CD4-positive, alpha-beta memory T cell (primary cell): ENCODE results near the gene REC114. TPM values are rescaled to one million over a fixed set of nuclear protein-coding genes. Genes with fewer than 3 reads are reported as not detected.
A peak's percentile ranks its signal among the peaks of the same experiment; 100 is the strongest.

ENCODE experiments used
- CTCF ChIA-PET: fragments of 350-600 bp; sonication (Branson Sonifier 250); formaldehyde crosslinking; loops from one replicate; lab custom pipeline; 2021; ENCODE audit warnings: inconsistent platforms; ENCODE audit not compliant: partially characterized antibody; lab: Charles Lee
- POLR2A ChIA-PET: fragments of 350-600 bp; sonication (Branson Sonifier 250); formaldehyde crosslinking; loops from one replicate; lab custom pipeline; 2021; ENCODE audit not compliant: partially characterized antibody; lab: Charles Lee
- DNase-seq, 5 donors: peaks; one replicate each; pipeline versions ENCODE4 v3.0.0 to v3.0.0-alpha.2; 2020 to 2022; ENCODE audit warnings: mixed read lengths in 1 of 5
- H3K27ac ChIP-seq: one replicate; pipeline ENCODE4 v1.7.0; 2013; ENCODE audit warnings: low read depth, low read length
- H3K27me3 ChIP-seq: 2 replicates; pipeline ENCODE4 v1.7.0; 2013; ENCODE audit warnings: mild to moderate bottlenecking, low read length, moderate library complexity; ENCODE audit not compliant: insufficient read depth
- H3K36me3 ChIP-seq: 2 replicates; pipeline ENCODE4 v1.7.0; 2013; ENCODE audit warnings: mild to moderate bottlenecking, low read length, moderate library complexity; ENCODE audit not compliant: insufficient read depth
- H3K4me1 ChIP-seq: 2 replicates; pipeline ENCODE4 v1.7.0; 2013; ENCODE audit warnings: mild to moderate bottlenecking, low read length, moderate library complexity; ENCODE audit not compliant: insufficient read depth
- H3K4me3 ChIP-seq, 2 donors: one replicate each; pipeline ENCODE4 v1.7.0; 2013; ENCODE audit warnings: low read length in 2 of 2, mild to moderate bottlenecking in 1 of 2
- H3K9me3 ChIP-seq, 2 donors: one replicate each; pipeline ENCODE4 v1.7.0; 2013; ENCODE audit warnings: low read length in 2 of 2, control low read depth in 1 of 2; ENCODE audit not compliant: control insufficient read depth in 1 of 2
- H3K27ac Mint-ChIP-seq, 7 donors: one replicate each; pipeline ENCODE4 v1.8.0; 2020 to 2021; ENCODE audit warnings: mixed read lengths in 7 of 7, mild to moderate bottlenecking in 6 of 7, inconsistent platforms in 3 of 7, moderate library complexity in 3 of 7
- H3K27me3 Mint-ChIP-seq, 2 donors: one replicate each; pipeline ENCODE4 v1.8.0; 2020 to 2021; ENCODE audit warnings: mixed read lengths in 2 of 2
- H3K36me3 Mint-ChIP-seq, 2 donors: one replicate each; pipeline ENCODE4 v1.8.0; 2020 to 2021; ENCODE audit warnings: mixed read lengths in 2 of 2, inconsistent platforms in 1 of 2, mild to moderate bottlenecking in 1 of 2
- H3K4me1 Mint-ChIP-seq, 4 donors: one replicate each; pipeline ENCODE4 v1.8.0; 2020 to 2021; ENCODE audit warnings: mixed read lengths in 4 of 4, mild to moderate bottlenecking in 1 of 4
- H3K4me3 Mint-ChIP-seq, 8 donors: one replicate each; pipeline ENCODE4 v1.8.0; 2020 to 2021; ENCODE audit warnings: mixed read lengths in 8 of 8, mild to moderate bottlenecking in 7 of 8, moderate library complexity in 6 of 8, inconsistent platforms in 3 of 8
- H3K9me3 Mint-ChIP-seq, 8 donors: one replicate each; pipeline ENCODE4 v1.8.0; 2020 to 2021; ENCODE audit warnings: mixed read lengths in 8 of 8, mild to moderate bottlenecking in 5 of 8, inconsistent platforms in 3 of 8, moderate library complexity in 1 of 8
- intact Hi-C: fragments of 100-400 bp; cut with micrococcal nuclease; formaldehyde crosslinking; loops from one replicate; pipeline ENCODE4 v1.15.1; 2023
- polyA plus RNA-seq, 2 donors: library from polyadenylated mRNA; unstranded; fragments of 300-500 nt; fragmentation: Illumina TruSeq; gene quantifications; one replicate each; pipeline ENCODE4 v1.2.3, GENCODE V29; 2021
- total RNA-seq, 2 experiments: library from RNA; stranded (reverse); gene quantifications; one replicate each; pipeline ENCODE4 v1.2.3, GENCODE V29; 2021

The REC114 gene
- total and polyA plus RNA-seq, 4 experiments from 2014 or later, result not detected

DNA sequence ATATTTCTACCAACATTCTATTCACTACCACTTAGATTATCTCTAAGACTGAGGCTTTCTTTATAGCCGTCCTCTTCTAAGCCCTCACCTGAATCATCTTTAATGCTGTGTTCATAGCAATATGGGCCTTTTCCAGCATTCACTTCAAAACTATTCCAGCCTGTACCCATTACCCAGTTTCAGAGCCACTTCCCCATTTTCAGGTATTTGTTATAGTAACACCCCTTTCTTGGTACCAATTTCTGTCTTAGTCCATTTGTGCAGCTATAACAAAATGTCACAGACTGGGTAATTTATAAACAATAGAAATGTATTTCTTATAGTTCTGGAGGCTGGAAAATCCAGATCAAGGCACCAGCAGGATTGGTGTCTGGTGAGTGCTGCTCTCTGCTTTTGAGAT lies 45.7 kb downstream of the REC114 start:
- Histone ChIP-seq H3K27ac (no peak overlapping the region), H3K27me3 (no peaks in the 10 kb centered on the region), H3K4me3 (no peak overlapping the region), H3K9me3 (no peaks in the 10 kb centered on the region), H3K36me3 (no peaks in the 10 kb centered on the region), H3K4me1 (no peaks in the 10 kb centered on the region)
- peaks cover 6% of the 10 kb centered on the region in 2 donors for H3K27me3 Mint-ChIP-seq
- H3K27ac Mint-ChIP-seq, result no peak overlapping the region
- intact Hi-C loops, result no loop called here
- H3K4me1 Mint-ChIP-seq, result no peaks in the 10 kb centered on the region
- ChIA-PET POLR2A (no interaction called here), CTCF (no interaction called here)
- no peak for DNase-seq
- H3K4me3 Mint-ChIP-seq, result no peak overlapping the region
- H3K36me3 Mint-ChIP-seq, result no peaks in the 10 kb centered on the region
- H3K9me3 Mint-ChIP-seq, result peaks cover 0 to 4% (median 0%) of the 10 kb centered on the region in 8 donors

DNA sequence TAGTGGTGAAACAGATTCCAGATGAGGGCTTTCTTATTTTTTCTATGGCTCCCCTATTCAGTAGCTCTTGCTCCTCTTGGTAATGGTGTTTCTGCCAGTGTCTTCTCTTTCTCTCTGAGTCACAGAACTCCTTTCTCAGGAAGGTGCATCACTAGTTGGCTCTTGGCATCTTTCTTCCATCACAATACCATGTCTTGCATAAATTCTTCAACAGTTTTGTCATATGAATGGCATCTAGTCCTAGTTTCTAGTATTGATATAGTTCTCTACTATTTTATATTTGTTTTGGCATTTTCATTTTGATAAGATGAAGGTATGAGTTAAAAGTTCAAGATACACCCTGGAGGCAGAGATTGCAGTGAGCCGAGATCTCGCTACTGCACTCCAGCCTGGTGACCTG lies 51.0 kb downstream of the REC114 start:
- ChIA-PET CTCF (no interaction called here), POLR2A (no interaction called here)
- DNase-seq, result no peak
- intact Hi-C loops, result no loop called here
- H3K9me3 Mint-ChIP-seq, result peaks cover 0 to 1% (median 0%) of the 10 kb centered on the region in 8 donors
- Histone ChIP-seq H3K4me3 (no peak overlapping the region), H3K36me3 (no peaks in the 10 kb centered on the region), H3K27me3 (no peaks in the 10 kb centered on the region), H3K4me1 (no peaks in the 10 kb centered on the region), H3K27ac (no peak overlapping the region), H3K9me3 (no peaks in the 10 kb centered on the region)
- H3K4me1 Mint-ChIP-seq, result no peaks in the 10 kb centered on the region
- H3K4me3 Mint-ChIP-seq, result no peak overlapping the region
- no peaks in the 10 kb centered on the region for H3K36me3 Mint-ChIP-seq
- peaks cover 4 to 7% of the 10 kb centered on the region in 2 donors for H3K27me3 Mint-ChIP-seq
- no peak overlapping the region for H3K27ac Mint-ChIP-seq

DNA sequence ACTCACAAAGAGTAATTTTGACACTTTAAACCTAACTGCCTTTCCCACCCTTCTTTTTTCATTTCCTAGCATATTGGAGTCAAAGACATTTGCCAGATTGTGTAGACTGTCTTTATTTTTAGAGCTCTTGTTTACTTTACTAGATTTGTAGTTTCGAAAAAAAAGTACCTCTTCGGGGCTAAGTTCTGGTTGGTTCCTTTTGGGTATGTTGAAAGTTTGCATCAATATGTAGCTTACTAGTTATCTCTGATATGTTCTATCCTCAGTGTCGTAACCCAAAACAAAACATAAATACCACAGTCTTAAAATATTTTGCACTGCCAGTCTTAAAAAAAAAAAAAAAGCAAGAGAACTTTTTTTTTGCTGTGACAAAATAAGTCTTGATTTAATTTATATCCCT lies 52.2 kb downstream of the REC114 start:
- no peaks in the 10 kb centered on the region for H3K27me3 ChIP-seq
- H3K36me3 ChIP-seq, result no peaks in the 10 kb centered on the region
- Mint-ChIP-seq H3K27ac (no peak overlapping the region), H3K36me3 (no peaks in the 10 kb centered on the region), H3K27me3 (peaks cover 4 to 7% of the 10 kb centered on the region in 2 donors), H3K4me3 (no peak overlapping the region), H3K9me3 (peaks cover 0 to 1% (median 0%) of the 10 kb centered on the region in 8 donors), H3K4me1 (no peaks in the 10 kb centered on the region)
- no peaks in the 10 kb centered on the region for H3K9me3 ChIP-seq
- DNase-seq, result no peak
- H3K4me1 ChIP-seq, result no peaks in the 10 kb centered on the region
- intact Hi-C loops, result no loop called here
- H3K27ac ChIP-seq, result no peak overlapping the region
- H3K4me3 ChIP-seq, result no peak overlapping the region
- ChIA-PET POLR2A (no interaction called here), CTCF (interaction anchor here (0.7 kb wide), 2 partner anchors 69 to 427 kb away, joined by 3 read pairs; no protein-coding TSS in a partner anchor)

DNA sequence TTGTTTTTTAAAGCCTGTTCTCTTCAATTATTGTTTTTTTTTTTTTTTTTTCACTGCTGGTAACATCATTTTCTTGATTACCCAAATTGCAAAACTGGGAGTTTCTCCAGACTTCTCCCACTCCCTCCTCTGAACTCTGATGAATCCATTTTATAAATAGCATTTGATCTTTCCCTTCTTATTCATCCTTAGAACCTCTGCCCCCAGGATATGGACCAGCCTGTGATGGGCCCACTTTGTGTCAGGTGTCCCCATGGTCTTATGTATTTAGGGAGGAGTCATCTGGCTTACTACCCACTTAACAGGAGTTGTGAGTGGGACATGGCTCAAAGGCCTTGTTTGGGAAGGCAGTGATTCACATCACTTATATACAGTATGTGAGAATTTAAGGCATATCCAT lies 57.7 kb downstream of the REC114 start:
- Mint-ChIP-seq H3K4me3 (no peak overlapping the region), H3K27me3 (peaks cover 0 to 3% of the 10 kb centered on the region in 2 donors), H3K9me3 (peaks cover 0 to 1% (median 0%) of the 10 kb centered on the region in 8 donors), H3K4me1 (no peaks in the 10 kb centered on the region), H3K27ac (no peak overlapping the region), H3K36me3 (no peaks in the 10 kb centered on the region)
- intact Hi-C loops, result no loop called here
- ChIA-PET CTCF (no interaction called here), POLR2A (no interaction called here)
- no peaks in the 10 kb centered on the region for H3K36me3 ChIP-seq
- no peak overlapping the region for H3K27ac ChIP-seq
- H3K27me3 ChIP-seq, result no peaks in the 10 kb centered on the region
- H3K4me1 ChIP-seq, result no peaks in the 10 kb centered on the region
- H3K4me3 ChIP-seq, result no peak overlapping the region
- H3K9me3 ChIP-seq, result no peaks in the 10 kb centered on the region
- no peak for DNase-seq

DNA sequence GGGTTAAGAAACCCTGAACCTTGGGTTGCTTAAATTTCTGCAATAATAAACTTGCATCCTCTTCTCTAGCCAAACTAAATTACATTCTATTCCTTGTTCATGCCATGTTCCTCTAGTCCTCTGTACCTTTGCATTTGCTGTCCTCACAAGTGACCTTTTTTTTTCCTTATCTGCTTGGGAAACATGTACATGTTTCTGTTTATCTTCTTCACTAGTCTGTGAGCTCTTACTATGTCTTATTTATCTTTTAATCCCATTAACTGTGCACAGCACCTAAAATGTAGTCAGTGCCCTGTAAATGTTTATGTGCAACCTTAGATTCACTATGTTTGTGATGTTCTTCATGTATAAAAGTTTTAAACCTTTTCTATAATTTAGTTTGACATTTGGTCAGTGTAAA lies 61.9 kb downstream of the REC114 start:
- H3K9me3 Mint-ChIP-seq, result no peaks in the 10 kb centered on the region
- no peak for DNase-seq
- no peaks in the 10 kb centered on the region for H3K36me3 Mint-ChIP-seq
- no peak overlapping the region for H3K4me3 Mint-ChIP-seq
- no peaks in the 10 kb centered on the region for H3K4me1 Mint-ChIP-seq
- Histone ChIP-seq H3K36me3 (no peaks in the 10 kb centered on the region), H3K9me3 (no peaks in the 10 kb centered on the region), H3K27ac (no peak overlapping the region), H3K27me3 (no peaks in the 10 kb centered on the region), H3K4me3 (no peak overlapping the region), H3K4me1 (no peaks in the 10 kb centered on the region)
- ChIA-PET POLR2A (no interaction called here), CTCF (no interaction called here)
- intact Hi-C loops, result no loop called here
- no peak overlapping the region for H3K27ac Mint-ChIP-seq
- H3K27me3 Mint-ChIP-seq, result peaks cover 0 to 4% of the 10 kb centered on the region in 2 donors

DNA sequence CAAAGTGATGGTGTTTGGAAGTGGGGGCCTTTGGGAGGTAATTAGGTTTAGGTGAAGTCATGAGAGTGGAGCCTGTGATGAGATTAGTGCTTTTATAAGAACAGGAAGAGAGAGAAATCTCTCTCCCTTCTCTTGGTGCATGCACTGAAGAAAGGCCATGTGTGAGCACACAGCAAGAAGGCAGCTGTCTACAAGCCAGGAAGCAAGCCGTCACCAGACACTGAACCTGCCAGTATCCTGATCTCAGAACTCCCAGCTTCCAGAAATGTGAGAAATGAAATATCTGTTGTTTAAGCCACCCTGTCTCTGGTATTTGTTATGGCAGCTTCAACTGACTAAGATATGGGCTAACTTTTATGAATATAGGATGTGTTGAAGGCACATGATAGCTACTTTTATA lies 72.6 kb downstream of the REC114 start:
- no peaks in the 10 kb centered on the region for H3K36me3 ChIP-seq
- no peaks in the 10 kb centered on the region for H3K4me1 ChIP-seq
- no peak overlapping the region for H3K4me3 ChIP-seq
- Mint-ChIP-seq H3K9me3 (peaks cover 0 to 5% (median 0%) of the 10 kb centered on the region in 8 donors), H3K36me3 (no peaks in the 10 kb centered on the region), H3K4me1 (peaks cover 4 to 6% (median 5%) of the 10 kb centered on the region in 4 donors), H3K27ac (peak overlapping the region in 1 of 7 donors; percentile 3), H3K4me3 (peak overlapping the region in 1 of 8 donors; percentile 7), H3K27me3 (peaks cover 0 to 3% of the 10 kb centered on the region in 2 donors)
- H3K27ac ChIP-seq, result no peak overlapping the region
- H3K27me3 ChIP-seq, result no peaks in the 10 kb centered on the region
- no peaks in the 10 kb centered on the region for H3K9me3 ChIP-seq
- intact Hi-C loops, result no loop called here
- POLR2A ChIA-PET, result interaction anchor here (0.6 kb wide), 1 partner anchor 13 kb away, joined by 3 read pairs; no protein-coding TSS in a partner anchor
- CTCF ChIA-PET, result no interaction called here
- no peak for DNase-seq

DNA sequence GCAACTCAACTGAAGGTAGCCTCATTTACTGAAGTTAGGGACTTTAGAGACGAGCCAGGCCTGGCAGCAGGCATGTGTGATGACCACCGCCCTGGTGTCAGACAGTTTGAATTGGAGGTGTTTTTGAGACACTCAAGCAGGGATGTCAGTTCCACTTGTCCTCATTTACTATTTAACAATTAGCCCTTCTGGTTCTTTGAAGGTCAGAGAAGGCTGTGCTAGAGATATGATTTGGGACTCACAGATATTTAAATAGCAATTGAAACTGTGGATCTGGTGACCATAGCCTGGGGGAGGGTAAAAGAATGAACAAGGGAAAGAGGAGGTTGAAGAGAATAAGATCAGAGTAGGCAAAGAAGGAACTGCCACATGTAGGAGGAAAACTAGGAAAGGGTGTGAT lies 74.6 kb downstream of the REC114 start:
- CTCF ChIA-PET, result no interaction called here

More for the DNA sequence above, 74.6 kb downstream of the REC114 start:
- intact Hi-C loops, result no loop called here
- Histone ChIP-seq H3K9me3 (no peaks in the 10 kb centered on the region), H3K4me3 (no peak overlapping the region), H3K36me3 (no peaks in the 10 kb centered on the region), H3K4me1 (no peaks in the 10 kb centered on the region), H3K27me3 (no peaks in the 10 kb centered on the region), H3K27ac (no peak overlapping the region)
- Mint-ChIP-seq H3K36me3 (no peaks in the 10 kb centered on the region), H3K4me1 (peaks cover 5 to 7% (median 5%) of the 10 kb centered on the region in 4 donors), H3K27me3 (peaks cover 0 to 3% of the 10 kb centered on the region in 2 donors), H3K4me3 (no peak overlapping the region), H3K27ac (no peak overlapping the region), H3K9me3 (peaks cover 0 to 5% (median 0%) of the 10 kb centered on the region in 8 donors)
- POLR2A ChIA-PET, result interaction anchor here (0.6 kb wide), 1 partner anchor 54 kb away, joined by 3 read pairs; no protein-coding TSS in a partner anchor
- DNase-seq, result no peak
